T-helper 17 cell (primary cell): Measurements from ENCODE around the gene LRRC8E. TPM values are rescaled to one million over a fixed set of nuclear protein-coding genes. Genes with fewer than 3 reads are reported as not detected.
A peak's percentile ranks its signal among the peaks of the same experiment; 100 is the strongest.

Experiments
- ATAC-seq: fragments of 150-1000 bp; cut with Tn5 transposase; 2 replicates; pipeline ENCODE4 v1.10.0; 2021; ENCODE audit warnings: mild to moderate bottlenecking, moderate library complexity
- DNase-seq, 3 donors: peaks; one replicate each; pipeline versions ENCODE4 v3.0.0 to v3.0.0-alpha.2; 2020 to 2021
- H3K9me3 ChIP-seq: one replicate; pipeline ENCODE4 v1.7.0; 2013; ENCODE audit warnings: low read length, mild to moderate bottlenecking; ENCODE audit not compliant: control insufficient read depth, poor library complexity, severe bottlenecking
- H3K27ac Mint-ChIP-seq: one replicate; pipeline ENCODE4 v1.8.0; 2022; ENCODE audit warnings: mild to moderate bottlenecking, moderate library complexity, mixed read lengths
- H3K27me3 Mint-ChIP-seq: one replicate; pipeline ENCODE4 v1.8.0; 2022; ENCODE audit warnings: mixed read lengths
- H3K36me3 Mint-ChIP-seq: one replicate; pipeline ENCODE4 v1.8.0; 2022; ENCODE audit warnings: low read depth, mixed read lengths
- H3K4me1 Mint-ChIP-seq: one replicate; pipeline ENCODE4 v1.8.0; 2022; ENCODE audit warnings: mild to moderate bottlenecking, mixed read lengths
- H3K4me3 Mint-ChIP-seq: one replicate; pipeline ENCODE4 v1.8.0; 2022; ENCODE audit warnings: mild to moderate bottlenecking, moderate library complexity, mixed read lengths
- total RNA-seq, 4 donors: library from RNA in 2 of 4; stranded (reverse) in 2 of 4; gene quantifications; one replicate each; pipeline ENCODE4 v1.2.3 and lab custom pipeline; 2022 to 2026

Gene LRRC8E
- total RNA-seq, 2 donors from 2014 or later = not detected

DNA sequence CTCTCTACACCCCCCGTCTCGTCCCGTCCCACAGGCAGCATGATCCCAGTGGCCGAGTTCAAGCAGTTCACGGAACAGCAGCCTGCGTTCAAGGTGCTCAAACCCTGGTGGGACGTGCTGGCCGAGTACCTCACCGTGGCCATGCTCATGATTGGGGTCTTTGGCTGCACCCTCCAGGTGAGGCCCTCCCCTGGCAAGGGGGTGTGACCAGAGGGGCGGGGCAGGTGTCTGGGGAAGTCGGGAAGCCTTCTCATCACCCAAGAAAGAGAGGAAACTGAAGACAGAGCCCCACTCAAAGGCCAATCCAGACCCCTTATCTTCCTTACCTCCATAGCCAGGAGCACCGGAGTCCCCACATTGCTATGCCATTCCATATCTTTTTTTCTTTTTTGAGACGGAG is 7.3 kb downstream of the LRRC8E start:
- ATAC-seq = no peak
- Mint-ChIP-seq H3K36me3 (no peaks in the 10 kb centered on the region), H3K27ac (no peak overlapping the region), H3K27me3 (peaks cover 17% of the 10 kb centered on the region), H3K4me3 (no peak overlapping the region), H3K4me1 (no peaks in the 10 kb centered on the region)
- no peak for DNase-seq
- H3K9me3 ChIP-seq = no peaks in the 10 kb centered on the region

DNA sequence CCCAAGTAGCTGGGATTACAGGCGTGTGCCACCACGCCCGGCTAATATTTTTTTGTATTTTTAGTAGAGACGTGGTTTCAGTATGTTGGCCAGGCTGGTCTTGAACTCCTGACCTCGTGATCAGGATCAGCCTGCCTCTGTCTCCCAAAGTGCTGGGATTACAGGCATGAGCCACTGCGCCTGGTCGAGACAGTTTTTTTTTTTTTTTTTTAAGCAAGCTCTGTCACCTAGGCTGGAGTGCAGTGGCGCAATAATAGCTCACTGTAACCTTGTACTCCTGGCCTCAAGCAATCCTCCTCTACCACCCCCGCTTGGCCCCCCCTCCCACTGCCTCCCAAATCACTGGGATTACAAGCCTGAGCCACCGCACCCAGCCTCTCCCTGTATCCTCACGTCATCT is 9.0 kb downstream of the LRRC8E start:
- H3K36me3 Mint-ChIP-seq = no peaks in the 10 kb centered on the region
- H3K27me3 Mint-ChIP-seq = peaks cover 13% of the 10 kb centered on the region
- ATAC-seq = no peak

DNA sequence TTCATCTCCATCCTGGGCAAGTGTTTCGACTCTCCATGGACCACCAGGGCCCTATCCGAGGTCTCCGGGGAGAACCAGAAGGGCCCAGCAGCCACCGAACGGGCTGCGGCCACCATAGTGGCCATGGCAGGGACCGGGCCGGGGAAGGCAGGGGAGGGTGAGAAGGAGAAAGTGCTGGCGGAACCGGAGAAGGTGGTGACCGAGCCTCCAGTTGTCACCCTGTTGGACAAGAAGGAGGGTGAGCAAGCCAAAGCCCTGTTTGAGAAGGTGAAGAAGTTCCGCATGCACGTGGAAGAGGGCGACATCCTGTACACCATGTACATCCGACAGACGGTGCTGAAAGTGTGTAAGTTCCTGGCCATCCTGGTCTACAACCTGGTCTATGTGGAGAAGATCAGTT is 10.7 kb downstream of the LRRC8E start:
- H3K4me3 Mint-ChIP-seq = no peak overlapping the region
- no peaks in the 10 kb centered on the region for H3K9me3 ChIP-seq
- DNase-seq = no peak
- ATAC-seq = no peak
- no peak overlapping the region for H3K27ac Mint-ChIP-seq
- H3K36me3 Mint-ChIP-seq = no peaks in the 10 kb centered on the region
- H3K27me3 Mint-ChIP-seq = peaks cover 11% of the 10 kb centered on the region
- H3K4me1 Mint-ChIP-seq = peaks cover 6% of the 10 kb centered on the region

More for the DNA sequence above, 9.0 kb downstream of the LRRC8E start:
- no peak for DNase-seq
- H3K27ac Mint-ChIP-seq = no peak overlapping the region
- no peak overlapping the region for H3K4me3 Mint-ChIP-seq
- no peaks in the 10 kb centered on the region for H3K4me1 Mint-ChIP-seq
- no peaks in the 10 kb centered on the region for H3K9me3 ChIP-seq

DNA sequence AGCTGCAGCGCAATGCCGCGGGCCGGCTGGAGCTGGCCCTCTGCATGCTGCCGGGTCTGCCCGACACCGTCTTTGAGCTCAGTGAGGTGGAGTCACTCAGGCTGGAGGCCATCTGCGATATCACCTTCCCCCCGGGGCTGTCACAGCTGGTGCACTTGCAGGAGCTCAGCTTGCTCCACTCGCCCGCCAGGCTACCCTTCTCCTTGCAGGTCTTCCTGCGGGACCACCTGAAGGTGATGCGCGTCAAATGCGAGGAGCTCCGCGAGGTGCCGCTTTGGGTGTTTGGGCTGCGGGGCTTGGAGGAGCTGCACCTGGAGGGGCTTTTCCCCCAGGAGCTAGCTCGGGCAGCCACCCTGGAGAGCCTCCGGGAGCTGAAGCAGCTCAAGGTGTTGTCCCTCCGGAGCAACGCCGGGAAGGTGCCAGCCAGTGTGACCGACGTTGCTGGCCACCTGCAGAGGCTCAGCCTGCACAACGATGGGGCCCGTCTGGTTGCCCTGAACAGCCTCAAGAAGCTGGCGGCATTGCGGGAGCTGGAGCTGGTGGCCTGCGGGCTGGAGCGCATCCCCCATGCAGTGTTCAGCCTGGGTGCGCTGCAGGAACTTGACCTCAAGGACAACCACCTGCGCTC is 11.6 kb downstream of the LRRC8E start:
- DNase-seq (no peak), ATAC-seq (no peak)
- Mint-ChIP-seq H3K27me3 (peaks cover 6% of the 10 kb centered on the region), H3K4me3 (no peak overlapping the region), H3K36me3 (no peaks in the 10 kb centered on the region), H3K27ac (no peak overlapping the region), H3K4me1 (peaks cover 11% of the 10 kb centered on the region)
- H3K9me3 ChIP-seq = no peaks in the 10 kb centered on the region

DNA sequence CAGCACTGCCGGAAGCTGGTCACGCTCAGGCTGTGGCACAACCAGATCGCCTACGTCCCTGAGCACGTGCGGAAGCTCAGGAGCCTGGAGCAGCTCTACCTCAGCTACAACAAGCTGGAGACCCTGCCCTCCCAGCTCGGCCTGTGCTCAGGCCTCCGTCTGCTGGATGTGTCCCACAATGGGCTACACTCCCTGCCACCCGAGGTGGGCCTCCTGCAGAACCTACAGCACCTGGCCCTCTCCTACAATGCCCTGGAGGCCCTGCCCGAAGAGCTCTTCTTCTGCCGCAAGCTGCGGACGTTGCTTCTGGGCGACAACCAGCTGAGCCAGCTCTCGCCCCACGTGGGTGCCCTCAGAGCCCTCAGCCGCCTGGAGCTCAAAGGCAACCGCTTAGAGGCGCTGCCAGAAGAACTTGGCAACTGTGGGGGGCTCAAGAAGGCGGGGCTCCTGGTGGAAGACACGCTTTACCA is 12.1 kb downstream of the LRRC8E start:
- ATAC-seq = no peak
- Mint-ChIP-seq H3K4me3 (no peak overlapping the region), H3K4me1 (peaks cover 14% of the 10 kb centered on the region), H3K27ac (no peak overlapping the region), H3K27me3 (peaks cover 3% of the 10 kb centered on the region), H3K36me3 (no peaks in the 10 kb centered on the region)
- no peak for DNase-seq
- no peaks in the 10 kb centered on the region for H3K9me3 ChIP-seq

DNA sequence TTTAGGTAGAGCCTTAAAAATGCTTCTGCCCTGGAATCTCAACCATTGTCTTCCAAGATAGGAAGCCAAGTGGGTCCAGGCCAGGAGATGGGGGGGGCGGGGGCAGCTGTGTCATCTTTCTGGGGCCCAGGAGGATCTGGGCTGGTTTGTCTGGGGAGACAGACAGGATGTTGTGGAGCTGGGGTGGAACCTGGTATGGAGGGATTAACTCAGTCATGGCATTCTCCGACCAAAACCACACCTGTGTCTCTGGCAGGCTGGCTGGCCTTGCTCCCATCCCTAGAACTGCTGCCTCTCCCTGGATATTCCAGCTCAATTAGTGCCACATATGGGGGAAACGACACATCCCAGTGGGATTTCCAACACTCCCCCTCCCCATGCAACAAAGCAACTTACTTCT is 12.6 kb downstream of the LRRC8E start:
- no peak overlapping the region for H3K27ac Mint-ChIP-seq
- ATAC-seq (no peak), DNase-seq (no peak)
- H3K27me3 Mint-ChIP-seq = no peaks in the 10 kb centered on the region
- no peak overlapping the region for H3K4me3 Mint-ChIP-seq
- H3K4me1 Mint-ChIP-seq = peaks cover 17% of the 10 kb centered on the region
- H3K9me3 ChIP-seq = no peaks in the 10 kb centered on the region
- H3K36me3 Mint-ChIP-seq = no peaks in the 10 kb centered on the region

DNA sequence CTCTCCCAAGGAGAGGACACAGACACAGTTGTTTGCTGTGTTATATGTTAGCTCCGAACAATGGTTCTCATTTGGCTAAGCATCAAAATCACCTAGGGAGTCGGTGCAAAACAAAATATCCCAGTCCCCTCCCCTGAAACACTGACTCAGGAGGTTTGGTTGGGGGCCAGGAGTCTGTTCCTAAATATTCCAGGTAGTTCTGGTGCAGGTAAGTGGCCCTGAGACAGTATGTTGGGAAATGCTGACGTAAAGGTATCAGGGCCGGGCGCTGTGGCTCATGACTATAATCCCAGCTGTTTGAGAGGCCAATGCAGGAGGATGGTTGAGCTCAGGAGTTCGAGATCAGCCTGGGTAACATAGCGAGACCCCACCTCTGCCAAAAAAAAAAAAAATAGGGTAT is 13.0 kb downstream of the LRRC8E start:
- Mint-ChIP-seq H3K4me3 (no peak overlapping the region), H3K27ac (no peak overlapping the region), H3K27me3 (no peaks in the 10 kb centered on the region), H3K36me3 (no peaks in the 10 kb centered on the region), H3K4me1 (peaks cover 17% of the 10 kb centered on the region)
- no peak for DNase-seq
- no peaks in the 10 kb centered on the region for H3K9me3 ChIP-seq
- ATAC-seq = no peak

DNA sequence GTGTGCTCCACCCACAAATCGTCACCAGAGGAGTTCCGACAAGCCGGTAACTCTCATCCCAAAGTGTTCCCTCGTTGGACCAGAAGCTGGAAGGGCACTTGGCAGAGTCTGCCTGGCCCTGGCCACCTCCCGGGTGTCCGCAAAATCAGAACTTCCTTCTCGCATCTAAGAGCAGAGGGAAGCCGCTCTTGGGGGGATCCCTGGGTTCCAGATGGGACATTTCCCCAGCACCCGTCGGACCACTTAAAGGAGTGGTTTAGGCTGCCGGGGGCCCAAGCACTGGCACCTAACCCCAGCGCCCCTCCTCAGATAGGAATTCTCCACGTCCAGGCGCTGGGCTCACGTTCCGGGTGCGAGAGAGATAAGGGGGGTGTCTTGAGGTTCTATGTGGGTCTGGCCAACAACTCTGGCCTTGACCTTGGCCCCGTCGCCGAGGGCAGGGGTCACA is 14.5 kb downstream of the LRRC8E start:
- H3K27ac Mint-ChIP-seq = peak overlapping the region; percentile 97
- no peak for ATAC-seq
- H3K4me1 Mint-ChIP-seq = peaks cover 20% of the 10 kb centered on the region
- no peaks in the 10 kb centered on the region for H3K9me3 ChIP-seq
- DNase-seq = no peak
- peak overlapping the region; percentile 90 for H3K4me3 Mint-ChIP-seq
- no peaks in the 10 kb centered on the region for H3K27me3 Mint-ChIP-seq
- no peaks in the 10 kb centered on the region for H3K36me3 Mint-ChIP-seq

DNA sequence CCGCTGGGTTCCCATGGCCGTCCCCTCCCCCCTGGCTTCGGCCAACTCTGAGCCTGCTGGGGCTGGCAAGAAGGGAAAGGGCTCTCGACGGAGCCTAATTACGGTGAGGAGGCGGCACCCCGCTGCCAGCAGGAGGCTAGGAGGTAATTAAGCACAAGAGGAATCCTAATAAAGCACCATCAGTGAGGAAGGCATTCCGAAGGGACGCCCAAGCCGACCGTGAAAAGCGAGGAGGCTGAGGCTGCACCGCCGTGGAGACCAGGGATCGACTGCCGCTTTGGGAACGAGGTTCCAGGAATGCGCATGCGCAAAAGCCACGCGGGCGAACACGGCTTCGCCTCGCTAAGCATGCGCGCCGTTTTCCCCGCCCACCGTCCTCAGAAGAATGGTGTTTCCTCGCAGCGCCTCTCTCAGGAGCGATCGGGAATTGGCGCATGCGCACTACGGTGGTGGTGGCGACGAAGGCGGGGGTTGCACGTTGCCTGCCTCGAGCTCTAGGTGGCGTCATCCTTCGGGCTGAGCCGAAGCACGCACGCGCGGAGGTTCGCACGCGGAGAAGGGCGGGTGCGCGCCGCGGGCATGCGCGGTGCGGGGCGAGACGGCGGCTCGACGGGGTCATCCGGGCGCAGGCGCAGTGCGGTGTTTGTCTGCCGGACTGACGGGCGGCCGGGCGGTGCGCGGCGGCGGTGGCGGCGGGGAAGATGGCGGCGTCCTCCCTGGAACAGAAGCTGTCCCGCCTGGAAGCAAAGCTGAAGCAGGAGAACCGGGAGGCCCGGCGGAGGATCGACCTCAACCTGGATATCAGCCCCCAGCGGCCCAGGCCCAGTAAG is 15.1 kb downstream of the LRRC8E start, which contains the start of gene MAP2K7:
MAP2K7 (plus strand) TSS at position 634 of the 830 bp plus-strand sequence; CDS start at position 702, 68 bp downstream.
- DNase-seq (peak; percentile 100), ATAC-seq (peak; percentile 86)
- H3K27me3 Mint-ChIP-seq = no peaks in the 10 kb centered on the region
- H3K36me3 Mint-ChIP-seq = no peaks in the 10 kb centered on the region
- peak within 1 kb of the TSS; percentile 91 for H3K4me3 Mint-ChIP-seq
- H3K9me3 ChIP-seq = no peaks in the 10 kb centered on the region
- peak within 1 kb of the TSS; percentile 97 for H3K27ac Mint-ChIP-seq
- peaks cover 20% of the 10 kb centered on the region for H3K4me1 Mint-ChIP-seq

DNA sequence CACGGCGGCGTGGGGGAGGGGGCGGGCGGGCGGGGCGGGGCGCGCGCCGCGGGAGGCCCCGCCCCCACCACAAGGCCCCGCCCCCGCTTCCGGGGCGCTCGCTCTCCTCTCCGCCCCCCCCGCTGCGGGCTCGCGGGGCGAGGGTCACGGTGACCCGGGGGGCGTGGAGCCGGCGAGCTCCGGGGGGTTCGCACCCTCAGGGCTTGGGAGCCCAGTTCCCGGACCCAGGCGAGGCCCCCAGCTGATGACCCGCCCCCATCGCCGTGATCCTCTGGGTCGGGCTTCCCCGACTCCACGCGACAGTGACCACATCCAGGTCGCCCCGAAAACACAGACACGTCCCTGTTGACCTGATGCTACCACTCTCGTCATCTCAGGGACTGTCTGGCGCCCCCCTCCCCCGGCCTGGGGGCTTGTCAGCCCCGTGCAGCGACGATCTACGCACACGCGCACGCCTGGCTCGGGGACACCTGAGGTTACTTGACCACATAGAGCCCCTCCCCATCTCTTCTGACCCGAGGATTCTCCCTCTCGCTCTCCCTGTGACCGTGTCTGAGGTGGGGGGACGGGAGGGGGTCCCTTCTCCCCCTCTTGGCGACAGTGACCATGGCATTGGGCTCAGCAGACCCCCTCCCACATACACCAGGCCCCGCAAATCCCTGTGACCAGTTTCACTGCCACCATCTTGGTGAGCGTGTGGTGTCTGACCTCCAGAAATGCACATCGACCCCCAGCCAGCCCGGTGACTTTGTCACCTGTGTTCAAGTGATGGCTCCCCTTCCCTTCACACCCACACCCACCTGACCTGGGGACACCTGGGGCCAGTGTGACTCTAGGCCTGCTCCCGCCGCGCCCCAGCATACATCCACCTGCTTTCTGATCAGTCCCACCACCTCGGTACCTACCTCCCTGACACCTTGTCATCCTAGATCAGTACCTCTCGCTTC is 16.0 kb downstream of the LRRC8E start:
- H3K4me3 Mint-ChIP-seq = peak overlapping the region; percentile 91
- DNase-seq = peak; percentile 70 to 75 (median 70)

DNA sequence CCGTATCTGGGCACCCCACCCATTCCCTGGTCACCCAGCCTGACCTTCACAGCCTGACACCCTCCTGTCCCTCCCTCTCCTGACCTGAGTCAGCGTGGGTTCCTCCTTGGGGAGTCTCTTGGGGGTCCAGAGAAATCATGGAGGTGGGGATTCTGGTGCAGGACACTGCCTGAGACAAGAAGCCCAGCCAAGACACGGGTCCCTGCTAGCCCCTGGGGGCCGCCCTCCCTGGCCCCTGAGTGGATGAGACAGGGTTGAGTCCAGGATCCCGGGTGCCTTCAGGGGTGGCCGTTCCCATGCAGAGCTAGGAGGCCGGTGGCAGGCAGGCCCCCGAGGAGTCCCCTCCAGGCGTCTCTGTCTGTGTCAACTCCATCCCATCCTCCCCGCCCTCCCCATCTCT is 17.0 kb downstream of the LRRC8E start:
- no peaks in the 10 kb centered on the region for H3K36me3 Mint-ChIP-seq

More for the DNA sequence above, 16.0 kb downstream of the LRRC8E start:
- no peaks in the 10 kb centered on the region for H3K36me3 Mint-ChIP-seq
- peaks cover 20% of the 10 kb centered on the region for H3K4me1 Mint-ChIP-seq
- peak; percentile 68 for ATAC-seq
- H3K9me3 ChIP-seq = no peaks in the 10 kb centered on the region
- no peaks in the 10 kb centered on the region for H3K27me3 Mint-ChIP-seq
- H3K27ac Mint-ChIP-seq = peak overlapping the region; percentile 97

DNA sequence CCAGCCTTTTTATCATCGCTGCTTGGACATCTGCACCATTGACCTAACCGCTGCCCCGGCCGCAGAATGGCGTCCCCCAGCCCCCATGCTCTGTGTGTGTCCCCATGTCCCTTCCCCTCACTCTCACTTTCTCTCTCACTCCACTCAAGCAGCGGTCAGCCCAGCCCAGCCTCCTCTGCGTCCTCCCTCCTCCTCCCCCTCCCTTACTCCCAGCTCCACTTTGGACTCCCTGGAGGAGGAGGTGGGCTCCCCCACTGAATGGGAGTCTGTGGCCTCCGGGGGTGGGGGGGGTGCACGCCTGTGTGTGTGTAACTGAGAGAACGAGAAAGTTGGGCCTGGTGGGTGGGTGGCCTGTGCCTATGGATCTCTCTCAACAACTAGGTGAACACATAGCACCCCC is 17.5 kb downstream of the LRRC8E start:
- Mint-ChIP-seq H3K27ac (peak overlapping the region; percentile 97), H3K4me1 (peaks cover 22% of the 10 kb centered on the region), H3K4me3 (peak overlapping the region; percentile 76), H3K27me3 (no peaks in the 10 kb centered on the region), H3K36me3 (no peaks in the 10 kb centered on the region)
- ATAC-seq (no peak), DNase-seq (no peak)
- no peaks in the 10 kb centered on the region for H3K9me3 ChIP-seq

More for the DNA sequence above, 17.0 kb downstream of the LRRC8E start:
- H3K27me3 Mint-ChIP-seq = no peaks in the 10 kb centered on the region
- ATAC-seq = no peak
- no peaks in the 10 kb centered on the region for H3K9me3 ChIP-seq
- H3K4me3 Mint-ChIP-seq = peak overlapping the region; percentile 91
- DNase-seq = no peak
- H3K27ac Mint-ChIP-seq = peak overlapping the region; percentile 97
- peaks cover 20% of the 10 kb centered on the region for H3K4me1 Mint-ChIP-seq

DNA sequence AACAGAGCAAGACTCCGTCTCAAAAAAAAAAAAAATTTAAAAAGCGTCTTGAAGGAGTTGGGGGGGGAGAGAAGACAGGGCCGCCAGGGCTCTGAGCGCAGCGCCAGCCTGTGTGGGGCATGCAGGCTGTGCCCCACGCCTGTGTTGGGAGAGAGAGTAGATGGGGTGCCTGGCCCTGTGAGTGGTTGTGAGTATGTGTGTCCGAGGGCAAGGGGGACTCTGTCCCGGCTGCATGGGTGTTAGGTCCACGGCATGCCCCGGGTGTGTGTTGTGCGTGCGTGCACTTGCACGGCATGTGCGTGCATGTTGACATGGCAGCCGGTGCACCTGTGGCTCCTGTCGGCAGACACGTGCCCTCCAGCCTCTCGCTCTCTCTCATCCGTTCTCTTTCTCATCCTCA is 18.8 kb downstream of the LRRC8E start:
- DNase-seq (no peak), ATAC-seq (no peak)
- no peaks in the 10 kb centered on the region for H3K9me3 ChIP-seq
- peak overlapping the region; percentile 9 for H3K4me3 Mint-ChIP-seq
- H3K27me3 Mint-ChIP-seq = no peaks in the 10 kb centered on the region
- H3K27ac Mint-ChIP-seq = no peak overlapping the region
- peaks cover 22% of the 10 kb centered on the region for H3K4me1 Mint-ChIP-seq
- H3K36me3 Mint-ChIP-seq = peaks cover 7% of the 10 kb centered on the region
